Kidney capillary endothelial cell (primary cell): ENCODE results near the gene FLT3LG.

Source experiments
- DNase-seq: peaks from one replicate; pipeline ENCODE4 v3.0.0-alpha.2; 2018; ENCODE audit warnings: low spot score

FLT3LG gene

DNA sequence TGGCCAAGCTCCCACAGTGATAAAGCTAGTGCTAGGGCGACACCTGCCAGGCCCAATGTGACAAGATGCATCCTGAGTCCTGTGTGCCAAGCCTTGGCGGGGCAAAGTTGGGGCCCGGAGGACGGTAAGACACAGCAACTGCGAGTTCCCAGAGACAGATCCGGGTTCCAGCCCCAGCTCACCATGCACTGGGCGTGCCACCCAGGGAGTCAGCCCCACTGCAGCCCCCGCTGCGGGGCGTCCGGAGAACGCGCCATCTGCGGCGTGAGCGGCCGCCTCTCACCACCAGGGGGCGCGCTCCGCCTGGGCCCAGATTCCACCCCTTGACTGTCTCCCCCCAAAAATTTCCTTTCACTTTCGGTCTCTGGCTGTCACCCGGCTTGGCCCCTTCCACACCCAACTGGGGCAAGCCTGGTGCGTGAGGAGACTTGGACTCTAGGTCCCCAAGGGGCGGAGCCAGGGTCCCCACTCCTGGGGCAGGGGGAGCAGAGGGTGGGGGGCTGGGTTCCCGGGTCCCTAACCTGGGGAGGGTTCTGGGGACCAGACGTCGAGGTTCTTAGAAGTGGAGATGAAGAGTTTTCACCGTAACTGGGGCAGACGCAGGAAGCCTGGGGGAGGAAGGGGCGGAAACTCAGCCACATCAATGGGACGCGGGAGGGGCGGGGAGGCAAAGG, at the start of gene FLT3LG:
TSS of gene FLT3LG (plus strand) at position 348 of the 674 bp plus-strand sequence. CDS start 425 bp downstream, outside the sequence.
- DNase-seq = peak; percentile 56

- no peak for DNase-seq
Measured at GRCh38 chr19:49425178-49425577, 48.8 kb upstream of the FLT3LG start, which contains the start of gene GFY. TSS of gene GFY (plus strand) at chr19:49425388. CDS start at chr19:49426431, 1,043 bp downstream.

- no peak for DNase-seq
Measured at GRCh38 chr19:49425922-49426592, 48.0 kb upstream of the FLT3LG start.

DNA sequence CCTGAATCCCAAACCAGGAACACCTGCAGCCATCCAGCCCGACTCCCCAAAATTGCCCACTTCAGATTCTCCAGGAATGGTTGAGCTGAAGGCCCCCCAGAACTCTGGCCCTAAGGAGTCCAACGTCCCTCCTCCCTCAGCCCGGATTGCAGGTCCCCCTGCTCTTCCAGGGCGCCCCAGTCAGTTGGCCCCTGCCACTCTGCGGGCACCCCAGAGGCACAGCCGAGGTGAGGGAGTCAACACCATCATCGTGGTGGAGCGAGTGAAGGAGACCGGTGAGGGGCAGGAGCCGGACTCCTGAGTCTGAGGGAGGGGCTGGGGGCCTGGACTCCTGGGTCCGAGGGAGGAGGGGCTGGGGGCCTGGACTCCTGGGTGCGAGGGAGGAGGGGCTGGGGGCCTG, 46.7 kb upstream of the FLT3LG start:
- DNase-seq = no peak

DNA sequence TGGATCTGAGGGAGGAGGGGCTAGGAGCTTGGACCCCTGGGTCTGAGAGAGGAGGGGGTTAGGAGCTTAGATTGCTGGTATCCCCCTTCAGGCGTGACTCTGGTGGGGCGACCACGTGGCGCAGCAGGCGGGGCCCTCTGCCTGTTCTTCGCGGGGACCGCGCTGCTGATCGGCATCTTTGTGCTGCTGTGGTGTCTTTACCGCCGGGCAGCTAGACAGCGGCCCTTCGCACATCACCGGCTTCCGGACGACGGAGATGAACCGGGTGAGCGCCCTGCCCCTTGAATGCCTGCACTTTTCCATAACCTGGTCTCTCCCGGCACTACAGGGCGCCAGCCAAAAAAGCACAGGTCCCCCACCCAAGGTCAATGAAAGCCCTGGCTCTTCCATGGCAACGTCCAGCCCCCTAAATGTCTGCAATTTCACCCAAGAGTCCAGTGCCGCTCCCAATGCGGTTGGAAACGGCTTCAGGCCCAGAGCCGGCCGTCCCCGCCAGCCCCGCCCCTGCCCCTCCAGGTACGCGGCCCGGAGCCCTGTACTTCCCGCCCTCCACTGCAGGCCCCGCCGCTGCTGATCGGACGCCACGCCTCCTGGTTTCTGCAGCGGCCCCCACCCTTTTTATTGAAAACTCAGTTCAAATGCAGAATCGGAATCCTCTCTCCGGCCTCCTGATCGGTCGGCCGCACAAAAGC, 46.0 kb upstream of the FLT3LG start:
- DNase-seq = no peak

DNA sequence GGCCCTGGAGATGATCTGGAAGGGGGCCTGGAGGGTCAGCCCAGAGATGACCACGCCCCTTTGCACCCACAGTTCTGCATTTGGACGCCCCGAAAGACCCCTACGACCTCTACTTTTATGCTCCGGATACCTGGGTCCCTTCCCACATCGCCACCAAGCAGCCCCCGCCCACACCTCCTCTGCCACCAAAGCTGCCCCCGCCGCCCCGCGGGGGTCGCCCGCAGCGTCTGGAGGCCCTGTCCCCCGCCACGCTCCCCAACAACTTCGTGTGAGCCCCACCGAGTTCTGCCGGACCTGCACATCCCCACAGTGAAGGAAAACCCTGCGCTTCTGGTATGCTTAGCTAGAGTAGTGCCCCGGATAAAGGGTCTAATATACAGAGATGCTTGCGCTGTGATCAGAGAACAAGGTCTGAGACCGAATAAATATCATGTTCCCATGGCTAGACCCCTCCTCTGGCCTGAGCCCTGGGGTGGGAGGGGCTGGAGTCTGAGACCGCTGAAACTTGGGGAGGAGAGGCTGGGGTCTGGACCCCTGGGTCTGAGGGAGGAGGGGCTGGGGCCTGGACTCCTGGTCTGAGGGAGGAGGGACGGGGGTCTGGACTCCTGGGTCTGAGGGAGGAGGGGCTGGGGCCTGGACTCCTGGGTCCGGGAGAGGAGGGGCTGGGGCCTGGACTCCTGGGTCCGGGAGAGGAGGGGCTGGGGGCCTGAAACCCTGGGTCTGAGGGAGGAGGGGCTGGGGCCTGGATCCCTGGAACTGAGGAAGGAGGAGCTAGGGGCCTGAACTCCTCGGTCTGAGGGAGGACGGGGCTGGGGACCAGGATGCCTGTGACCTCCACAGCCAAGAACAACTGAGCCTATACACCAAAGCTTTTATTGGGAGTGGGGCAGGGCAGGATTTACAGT, 45.2 kb upstream of the FLT3LG start:
- no peak for DNase-seq

DNA sequence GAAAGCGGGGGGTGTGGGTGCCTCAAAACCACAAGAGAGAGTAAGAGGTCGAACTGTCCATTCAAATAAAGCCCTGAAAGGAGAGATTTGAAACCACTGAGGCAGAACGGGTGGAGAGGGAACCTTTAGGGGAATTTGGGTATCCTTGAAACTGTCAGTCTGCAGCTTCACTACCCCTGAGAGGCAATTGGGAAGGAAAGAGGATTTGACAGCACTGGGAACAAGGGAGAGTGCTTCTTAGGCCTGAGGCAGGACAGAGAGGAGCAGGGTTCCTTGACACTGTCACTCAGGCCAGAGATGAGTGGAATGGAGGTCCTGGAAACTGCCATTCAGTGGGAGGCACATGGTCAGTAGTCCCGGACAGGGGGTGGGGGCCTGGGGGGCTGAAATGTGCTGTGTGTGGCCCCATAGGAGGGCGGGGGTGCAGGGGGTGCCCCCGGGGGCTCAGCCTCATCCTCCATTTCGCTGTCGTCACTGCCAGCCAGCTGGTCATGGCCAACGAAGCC, 43.8 kb upstream of the FLT3LG start:
- no peak for DNase-seq

DNA sequence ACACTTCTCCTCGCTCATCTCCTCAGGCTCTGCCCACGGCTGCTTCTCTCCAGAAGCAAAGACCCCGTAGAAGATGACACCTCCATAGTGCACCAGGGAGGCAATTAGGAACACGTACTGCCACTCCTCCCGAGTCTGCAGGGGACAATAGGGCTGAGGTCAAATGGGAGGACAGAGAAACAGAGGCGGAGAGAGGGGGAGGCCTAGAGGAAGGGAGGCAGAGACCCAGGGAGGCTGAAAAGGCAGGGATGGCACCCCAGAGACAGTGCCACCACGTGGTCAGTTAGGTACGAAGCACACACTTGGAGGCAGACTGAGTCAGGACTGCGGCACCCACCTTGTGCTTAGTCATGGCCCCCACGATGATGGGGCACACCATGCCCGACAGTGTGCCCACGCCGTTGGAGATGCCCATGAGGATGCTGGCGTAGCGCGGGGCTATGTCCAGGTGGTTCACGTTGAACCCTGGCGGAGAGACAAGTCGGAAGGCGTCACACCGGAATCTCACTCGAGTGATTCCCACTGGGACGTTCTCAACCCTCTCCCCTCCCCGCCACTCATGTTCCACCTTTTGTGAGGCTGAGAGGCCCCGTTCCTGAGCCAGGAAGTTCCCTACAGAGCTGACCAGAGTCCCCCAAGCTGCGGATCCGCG, 43.2 kb upstream of the FLT3LG start:
- no peak for DNase-seq

DNA sequence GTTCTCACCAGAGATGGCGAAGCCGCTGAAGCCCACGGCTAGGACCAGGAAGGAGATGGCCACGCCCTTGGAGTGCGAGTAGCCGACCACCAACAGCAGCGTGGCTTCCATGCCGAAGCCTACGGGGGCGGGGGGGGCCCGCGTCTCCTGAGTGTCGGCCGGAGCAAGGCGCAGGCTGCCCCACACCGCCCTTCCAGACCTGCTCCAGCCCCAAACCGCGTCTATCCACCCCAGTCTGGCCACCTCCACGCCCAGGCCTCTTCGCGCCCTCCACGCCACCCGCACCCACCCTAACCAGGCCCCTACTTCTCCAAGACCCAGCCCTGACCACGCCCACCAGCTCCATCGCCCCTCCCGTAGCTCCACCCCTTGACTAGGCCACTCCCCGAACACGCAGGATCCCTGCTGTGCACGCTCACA, 42.7 kb upstream of the FLT3LG start:
- DNase-seq = no peak

DNA sequence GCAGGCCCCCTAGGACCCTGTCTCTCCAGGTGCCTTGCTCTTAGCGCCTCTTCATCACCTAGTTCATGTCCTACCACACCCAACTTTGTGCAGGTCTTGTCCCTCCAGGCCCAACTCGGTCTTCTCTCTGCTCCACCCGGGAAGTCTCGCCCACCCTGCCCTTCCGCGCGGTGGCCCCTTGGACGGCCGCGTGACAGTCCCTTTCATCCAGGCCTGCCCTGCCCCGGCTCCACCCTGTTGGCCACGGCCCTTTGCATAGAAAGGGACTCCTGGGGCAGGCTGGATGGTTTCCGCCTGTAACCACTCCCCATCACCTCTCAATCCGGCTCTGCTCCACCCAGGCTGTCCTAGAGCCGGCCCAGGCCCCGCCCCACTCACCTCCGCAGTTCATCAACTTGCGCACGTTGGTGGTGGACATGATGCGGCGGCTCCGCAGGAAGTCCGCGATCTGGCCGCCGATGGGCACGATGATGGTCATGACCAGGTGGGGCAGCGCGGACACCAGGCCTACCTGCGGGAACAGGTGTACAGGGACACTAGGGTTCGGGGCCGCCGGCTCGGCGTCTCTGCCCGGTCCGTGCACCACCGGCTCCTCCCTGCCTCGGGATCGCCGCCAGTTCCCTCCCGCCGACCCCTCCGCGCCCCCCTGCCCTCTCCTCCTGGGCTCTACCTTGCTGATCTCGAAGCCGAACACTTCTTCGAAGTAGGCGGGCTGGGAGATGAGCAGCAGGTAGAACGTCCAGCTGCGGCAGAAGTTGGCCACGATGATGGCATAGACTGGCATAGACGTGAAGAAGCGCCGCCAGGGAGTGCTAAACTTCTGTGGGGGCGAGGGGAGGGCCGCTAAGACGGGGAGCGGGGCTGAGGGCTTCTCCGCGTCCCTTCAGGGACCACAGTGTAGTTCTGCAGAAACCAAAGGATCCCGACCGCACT, 41.6 kb upstream of the FLT3LG start:
- no peak for DNase-seq

GRCh38 chr19:49433240-49433901, 40.6 kb upstream of the FLT3LG start:
- no peak for DNase-seq

DNA sequence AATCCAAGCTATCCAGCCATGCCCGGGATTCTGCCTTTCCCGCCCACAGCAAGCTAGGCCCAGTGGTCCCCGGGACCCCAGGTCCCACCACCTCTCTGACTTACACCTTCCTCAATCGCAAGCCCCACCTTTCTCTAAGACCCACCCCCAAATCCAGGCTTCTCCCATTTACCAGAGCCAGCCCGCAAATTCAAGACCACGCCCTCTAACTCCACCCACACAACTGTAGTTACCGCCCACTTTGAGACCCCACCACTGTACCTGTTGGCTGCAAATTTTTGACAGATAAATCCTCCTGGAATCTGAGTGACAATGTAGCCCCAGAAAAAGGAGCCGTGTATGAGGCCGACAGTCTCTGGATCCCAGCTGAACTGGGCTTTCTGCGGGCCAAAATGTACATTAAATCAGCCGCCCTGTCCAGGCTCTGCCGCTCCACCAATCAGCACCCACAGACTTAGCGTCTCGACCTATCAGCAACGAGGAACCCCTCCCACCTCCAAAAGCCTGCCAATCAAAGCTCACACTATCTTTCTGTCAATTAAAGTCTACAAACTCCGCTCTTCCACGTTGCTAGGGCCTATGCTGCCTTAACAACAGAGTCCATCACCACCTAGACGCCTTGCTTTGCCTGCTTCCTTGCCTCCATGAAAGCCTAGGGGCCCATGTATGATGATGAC, 39.0 kb upstream of the FLT3LG start:
- no peak for DNase-seq

DNA sequence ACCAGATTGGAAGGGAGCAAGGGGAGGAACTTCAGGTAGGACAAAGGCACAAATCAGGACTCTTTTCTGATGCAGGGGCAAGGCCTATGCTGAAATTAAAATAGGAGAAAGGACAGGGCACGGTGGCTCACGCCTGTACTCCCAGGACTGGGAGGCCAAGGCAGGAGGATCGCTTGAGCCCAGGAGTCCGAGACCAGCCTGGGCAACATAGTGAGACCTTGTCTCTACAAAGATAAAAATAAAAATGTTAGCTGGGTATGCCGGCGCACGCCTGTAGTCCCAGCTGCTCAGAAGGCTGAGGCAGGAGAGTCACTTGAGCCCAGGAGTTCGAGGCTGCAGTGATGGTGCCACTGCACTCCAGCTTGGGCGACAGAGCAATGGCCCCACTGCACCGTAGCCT, 38.3 kb upstream of the FLT3LG start:
- no peak for DNase-seq

GRCh38 chr19:49436381-49437017, 37.5 kb upstream of the FLT3LG start:
- DNase-seq = no peak

DNA sequence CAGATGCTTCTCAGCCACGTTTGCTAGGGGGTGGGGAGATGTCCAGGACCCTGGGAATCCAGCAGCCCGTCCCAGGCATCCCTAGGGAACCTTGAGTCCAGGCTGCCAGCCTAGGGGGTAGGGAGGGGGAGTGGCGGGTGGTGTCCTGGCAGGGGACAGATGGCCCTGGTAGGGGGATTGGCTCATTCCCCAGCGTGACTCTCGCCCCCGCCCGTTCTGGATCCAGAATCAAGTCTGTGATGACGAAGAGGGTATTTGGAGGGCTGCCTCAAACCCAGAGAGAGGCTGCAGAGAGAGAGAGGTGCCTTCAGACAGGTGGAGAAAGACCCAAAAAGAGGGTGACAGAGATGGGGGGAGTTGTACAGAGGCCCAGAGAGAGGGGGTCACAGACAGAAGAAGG, 36.8 kb upstream of the FLT3LG start:
- DNase-seq = no peak

GRCh38 chr19:49438261-49438660, 35.8 kb upstream of the FLT3LG start:
- DNase-seq = no peak

DNA sequence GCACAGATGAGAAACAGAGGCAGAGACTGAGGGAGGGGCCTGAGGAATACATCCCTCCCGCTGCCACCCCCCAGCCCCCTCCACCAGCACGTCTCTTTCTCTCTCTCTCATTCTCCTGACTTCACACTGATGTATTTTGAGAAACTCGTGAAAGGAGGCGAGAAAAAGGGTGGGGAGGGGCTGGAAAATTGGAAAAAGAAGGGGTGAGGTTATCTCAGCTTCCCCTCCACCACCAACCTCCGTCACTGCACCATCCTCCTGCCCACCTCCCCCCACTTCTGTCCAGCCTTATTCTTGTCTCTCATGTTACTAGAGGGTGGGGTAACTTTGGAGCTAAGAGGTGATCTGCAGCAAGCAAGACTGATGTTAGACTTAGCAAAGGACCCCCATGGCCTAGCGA, 34.2 kb upstream of the FLT3LG start:
- no peak for DNase-seq

- no peak for DNase-seq
Measured at GRCh38 chr19:49440439-49441209, 33.4 kb upstream of the FLT3LG start.
